22Rv1 (cell line): ENCODE measurements around the gene TMEM147.

ENCODE experiments used
- H3K27ac ChIP-seq: fragments of 450-650 bp; 2 replicates; pipeline ENCODE4 v1.5.1; 2017
- CTCF ChIP-seq: fragments of 450-650 bp; IDR thresholded peaks from 2 replicates; pipeline ENCODE4 v1.5.1; 2017; ENCODE audit warnings: mild to moderate bottlenecking
- ZFX ChIP-seq: fragments of 450-650 bp; IDR thresholded peaks from 2 replicates; pipeline ENCODE4 v1.6.1; 2017; ENCODE audit warnings: antibody characterized with exemption, borderline replicate concordance

The TMEM147 gene

GRCh38 chr19:35529241-35530218 is 15.9 kb upstream of the TMEM147 start:
- TF ChIP-seq CTCF: no peak
- no peak overlapping the region for H3K27ac ChIP-seq

- TF ChIP-seq ZFX (no peak), CTCF (no peak)
- no peak overlapping the region for H3K27ac ChIP-seq
Observed at GRCh38 chr19:35531291-35531690, 14.1 kb upstream of the TMEM147 start.

- no peak within 1 kb of the TSS for H3K27ac ChIP-seq
- TF ChIP-seq ZFX (no peak), CTCF (no peak)
Observed at GRCh38 chr19:35533201-35533821, 12.1 kb upstream of the TMEM147 start, which contains the start of gene GAPDHS. GAPDHS (plus strand) TSS chr19:35533456; CDS start chr19:35533528, 72 bp downstream.

GRCh38 chr19:35533822-35534392 is 11.5 kb upstream of the TMEM147 start:
- H3K27ac ChIP-seq: no peak overlapping the region
- TF ChIP-seq CTCF (no peak), ZFX (no peak)

- no peak overlapping the region for H3K27ac ChIP-seq
Observed at GRCh38 chr19:35534803-35535480, 10.5 kb upstream of the TMEM147 start.

GRCh38 chr19:35539314-35539713 is 6.1 kb upstream of the TMEM147 start:
- TF ChIP-seq ZFX: no peak
- no peak for TF ChIP-seq CTCF
- H3K27ac ChIP-seq: no peak overlapping the region

More at GRCh38 chr19:35534803-35535480, 10.5 kb upstream of the TMEM147 start:
- TF ChIP-seq ZFX (no peak), CTCF (no peak)
